Loucy (cell line): ENCODE data around the gene ZNF70.

Experiments used
- EZH2phosphoT487 ChIP-seq: fragments of 200-600 bp; IDR thresholded peaks from 2 replicates; pipeline ENCODE4 v1.6.1; 2018; ENCODE audit warnings: antibody characterized with exemption, mild to moderate bottlenecking, moderate library complexity, borderline replicate concordance
- TF ChIP-seq, protein P1 (sequence below): fragments of 200-600 bp; sonication (generic); conservative IDR thresholded peaks from 2 replicates; pipeline ENCODE4 v1.5.1; 2014; ENCODE audit warnings: mild to moderate bottlenecking, antibody characterized with exemption, low read length

DNA sequence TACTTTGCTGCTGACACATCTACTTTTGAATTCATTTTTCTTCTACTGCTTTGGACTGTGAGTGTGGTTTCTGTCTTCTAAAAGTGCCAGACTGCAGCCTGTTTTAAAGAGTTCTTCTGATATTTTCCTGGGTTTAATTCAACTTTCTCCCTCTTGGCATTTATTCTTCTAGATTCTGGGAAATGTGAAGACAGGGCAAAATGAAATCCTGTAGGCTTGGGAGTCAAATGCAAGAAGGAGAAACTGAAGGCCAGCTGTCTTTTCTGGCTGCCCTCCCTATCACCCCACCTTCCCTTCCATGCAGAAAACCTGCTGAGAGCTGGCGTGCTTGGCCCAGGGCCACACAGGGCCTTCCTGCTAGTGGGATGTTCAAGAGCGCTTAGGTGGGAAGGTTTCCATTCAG is 7.6 kb downstream of the ZNF70 start:
- no peak for TF ChIP-seq EZH2phosphoT487
- TF ChIP-seq, protein P1, sequence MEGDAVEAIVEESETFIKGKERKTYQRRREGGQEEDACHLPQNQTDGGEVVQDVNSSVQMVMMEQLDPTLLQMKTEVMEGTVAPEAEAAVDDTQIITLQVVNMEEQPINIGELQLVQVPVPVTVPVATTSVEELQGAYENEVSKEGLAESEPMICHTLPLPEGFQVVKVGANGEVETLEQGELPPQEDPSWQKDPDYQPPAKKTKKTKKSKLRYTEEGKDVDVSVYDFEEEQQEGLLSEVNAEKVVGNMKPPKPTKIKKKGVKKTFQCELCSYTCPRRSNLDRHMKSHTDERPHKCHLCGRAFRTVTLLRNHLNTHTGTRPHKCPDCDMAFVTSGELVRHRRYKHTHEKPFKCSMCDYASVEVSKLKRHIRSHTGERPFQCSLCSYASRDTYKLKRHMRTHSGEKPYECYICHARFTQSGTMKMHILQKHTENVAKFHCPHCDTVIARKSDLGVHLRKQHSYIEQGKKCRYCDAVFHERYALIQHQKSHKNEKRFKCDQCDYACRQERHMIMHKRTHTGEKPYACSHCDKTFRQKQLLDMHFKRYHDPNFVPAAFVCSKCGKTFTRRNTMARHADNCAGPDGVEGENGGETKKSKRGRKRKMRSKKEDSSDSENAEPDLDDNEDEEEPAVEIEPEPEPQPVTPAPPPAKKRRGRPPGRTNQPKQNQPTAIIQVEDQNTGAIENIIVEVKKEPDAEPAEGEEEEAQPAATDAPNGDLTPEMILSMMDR = no peak
